Measurements from ENCODE around the gene SND1.

Gene SND1

DNA sequence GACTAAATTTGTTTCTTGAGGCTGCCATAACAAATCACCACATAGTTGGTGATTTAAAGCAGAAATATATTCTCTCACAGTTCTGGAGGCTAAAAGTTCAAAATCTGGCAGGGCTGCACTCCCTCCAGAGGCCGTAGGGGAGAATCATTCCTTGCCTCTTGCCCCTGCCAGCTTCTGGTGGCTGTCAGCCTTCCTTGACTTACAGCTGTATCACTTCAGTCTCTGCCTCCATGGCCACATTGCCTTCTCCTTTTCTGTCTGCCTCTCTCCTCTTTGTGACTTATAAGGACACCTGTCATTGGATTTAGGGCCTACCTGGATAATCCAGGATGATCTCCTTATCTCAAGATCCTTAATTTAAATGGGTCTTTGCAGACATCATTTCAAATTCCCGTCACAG lies 385.1 kb downstream of the SND1 start:
- Histone ChIP-seq H3K4me1 (ENCODE audit: control insufficient read depth, insufficient read depth, low read length) (peaks cover 6% of the 10 kb centered on the region), H3K36me3 (ENCODE audit: control insufficient read depth in 2 of 2, insufficient read depth in 1 of 2, low read length in 2 of 2) (no peaks in the 10 kb centered on the region), H3K27ac (ENCODE audit: extremely low read depth, low read depth, low read length) (no peak overlapping the region), H3K9me3 (ENCODE audit: control insufficient read depth, insufficient read depth, low read depth, low read length) (no peaks in the 10 kb centered on the region), H3K4me3 (ENCODE audit: low read depth, low read length) (no peak overlapping the region)
- TF ChIP-seq, protein P1, sequence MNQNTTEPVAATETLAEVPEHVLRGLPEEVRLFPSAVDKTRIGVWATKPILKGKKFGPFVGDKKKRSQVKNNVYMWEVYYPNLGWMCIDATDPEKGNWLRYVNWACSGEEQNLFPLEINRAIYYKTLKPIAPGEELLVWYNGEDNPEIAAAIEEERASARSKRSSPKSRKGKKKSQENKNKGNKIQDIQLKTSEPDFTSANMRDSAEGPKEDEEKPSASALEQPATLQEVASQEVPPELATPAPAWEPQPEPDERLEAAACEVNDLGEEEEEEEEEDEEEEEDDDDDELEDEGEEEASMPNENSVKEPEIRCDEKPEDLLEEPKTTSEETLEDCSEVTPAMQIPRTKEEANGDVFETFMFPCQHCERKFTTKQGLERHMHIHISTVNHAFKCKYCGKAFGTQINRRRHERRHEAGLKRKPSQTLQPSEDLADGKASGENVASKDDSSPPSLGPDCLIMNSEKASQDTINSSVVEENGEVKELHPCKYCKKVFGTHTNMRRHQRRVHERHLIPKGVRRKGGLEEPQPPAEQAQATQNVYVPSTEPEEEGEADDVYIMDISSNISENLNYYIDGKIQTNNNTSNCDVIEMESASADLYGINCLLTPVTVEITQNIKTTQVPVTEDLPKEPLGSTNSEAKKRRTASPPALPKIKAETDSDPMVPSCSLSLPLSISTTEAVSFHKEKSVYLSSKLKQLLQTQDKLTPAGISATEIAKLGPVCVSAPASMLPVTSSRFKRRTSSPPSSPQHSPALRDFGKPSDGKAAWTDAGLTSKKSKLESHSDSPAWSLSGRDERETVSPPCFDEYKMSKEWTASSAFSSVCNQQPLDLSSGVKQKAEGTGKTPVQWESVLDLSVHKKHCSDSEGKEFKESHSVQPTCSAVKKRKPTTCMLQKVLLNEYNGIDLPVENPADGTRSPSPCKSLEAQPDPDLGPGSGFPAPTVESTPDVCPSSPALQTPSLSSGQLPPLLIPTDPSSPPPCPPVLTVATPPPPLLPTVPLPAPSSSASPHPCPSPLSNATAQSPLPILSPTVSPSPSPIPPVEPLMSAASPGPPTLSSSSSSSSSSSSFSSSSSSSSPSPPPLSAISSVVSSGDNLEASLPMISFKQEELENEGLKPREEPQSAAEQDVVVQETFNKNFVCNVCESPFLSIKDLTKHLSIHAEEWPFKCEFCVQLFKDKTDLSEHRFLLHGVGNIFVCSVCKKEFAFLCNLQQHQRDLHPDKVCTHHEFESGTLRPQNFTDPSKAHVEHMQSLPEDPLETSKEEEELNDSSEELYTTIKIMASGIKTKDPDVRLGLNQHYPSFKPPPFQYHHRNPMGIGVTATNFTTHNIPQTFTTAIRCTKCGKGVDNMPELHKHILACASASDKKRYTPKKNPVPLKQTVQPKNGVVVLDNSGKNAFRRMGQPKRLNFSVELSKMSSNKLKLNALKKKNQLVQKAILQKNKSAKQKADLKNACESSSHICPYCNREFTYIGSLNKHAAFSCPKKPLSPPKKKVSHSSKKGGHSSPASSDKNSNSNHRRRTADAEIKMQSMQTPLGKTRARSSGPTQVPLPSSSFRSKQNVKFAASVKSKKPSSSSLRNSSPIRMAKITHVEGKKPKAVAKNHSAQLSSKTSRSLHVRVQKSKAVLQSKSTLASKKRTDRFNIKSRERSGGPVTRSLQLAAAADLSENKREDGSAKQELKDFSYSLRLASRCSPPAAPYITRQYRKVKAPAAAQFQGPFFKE (tag by site-specific recombination; IDR thresholded peaks at IDR 0.05; ENCODE audit: borderline replicate concordance), result no peak
- TF ChIP-seq ZNF791 (tag by site-specific recombination; IDR thresholded peaks at IDR 0.05), result no peak
- CTCF ChIA-PET, result interaction anchor here (0.6 to 6.2 kb wide), 4 partner anchors 10 to 172 kb away, joined by 3 to 69 read pairs (median 6); no protein-coding TSS in a partner anchor
- POLR2A ChIA-PET, result no interaction called here

DNA sequence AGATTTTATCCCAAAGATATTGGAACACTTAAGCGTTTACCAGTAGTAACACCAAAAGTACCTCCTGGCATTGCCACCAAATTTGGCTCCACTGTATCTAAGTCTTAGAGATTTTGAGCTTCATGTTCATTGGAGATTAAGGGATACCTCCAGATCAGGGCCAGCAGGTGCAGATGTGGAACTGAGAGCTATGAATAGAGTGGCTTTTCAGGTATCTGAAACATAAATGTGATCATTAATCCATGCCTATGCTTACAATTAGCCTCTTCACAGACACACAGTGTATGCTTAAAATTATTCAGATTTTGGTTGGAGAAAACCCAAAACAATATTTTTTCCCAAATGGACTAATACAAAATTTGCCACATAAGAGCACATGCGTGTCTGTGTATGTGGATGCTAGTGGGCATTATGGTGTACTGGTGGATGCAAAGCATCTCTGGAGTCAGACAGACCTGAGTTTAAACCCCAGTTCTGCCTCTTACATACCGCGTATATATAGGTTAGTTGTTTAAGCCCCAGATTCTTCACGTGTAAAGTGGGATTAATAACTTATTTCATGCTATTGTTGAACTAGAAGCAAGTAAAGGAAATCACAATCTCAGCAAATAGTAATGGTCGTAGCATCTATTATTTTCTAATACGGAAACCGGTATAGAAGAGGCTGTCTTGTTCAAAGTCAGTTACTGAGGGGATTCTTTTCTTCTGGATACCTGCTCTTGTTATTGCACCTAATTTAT lies 386.1 kb downstream of the SND1 start:
- ChIA-PET POLR2A (no interaction called here), CTCF (interaction anchor here (0.7 to 6.2 kb wide), 3 partner anchors 9 to 171 kb away, joined by 3 to 69 read pairs (median 5); no protein-coding TSS in a partner anchor)
- Histone ChIP-seq H3K36me3 (ENCODE audit: control insufficient read depth in 2 of 2, insufficient read depth in 1 of 2, low read length in 2 of 2) (no peaks in the 10 kb centered on the region), H3K27ac (ENCODE audit: extremely low read depth, low read depth, low read length) (no peak overlapping the region), H3K4me1 (ENCODE audit: control insufficient read depth, insufficient read depth, low read length) (peaks cover 6% of the 10 kb centered on the region), H3K4me3 (ENCODE audit: low read depth, low read length) (no peak overlapping the region), H3K9me3 (ENCODE audit: control insufficient read depth, insufficient read depth, low read depth, low read length) (no peaks in the 10 kb centered on the region)
- no peak for TF ChIP-seq ZNF777 (tag by site-specific recombination; IDR thresholded peaks at IDR 0.05; ENCODE audit: borderline replicate concordance)

DNA sequence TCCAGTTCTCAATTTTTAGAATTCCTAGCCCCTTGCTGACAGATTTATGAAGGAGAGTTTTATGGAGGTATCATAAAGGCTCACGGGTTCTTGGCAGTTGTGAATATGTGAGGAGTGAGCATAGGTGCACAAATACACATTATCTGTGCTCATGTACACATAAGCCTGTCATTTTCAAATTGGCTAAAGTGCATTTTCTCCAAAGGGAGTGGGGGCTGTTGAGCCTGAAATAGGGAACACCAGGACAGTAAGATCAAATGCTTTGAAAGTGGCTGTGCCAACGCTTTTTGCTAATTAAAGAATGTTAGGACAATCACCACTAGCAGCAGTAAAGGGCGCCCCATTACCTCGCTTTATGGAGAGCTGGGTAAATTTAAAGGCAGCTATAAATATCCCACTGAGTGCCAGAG lies 387.6 kb downstream of the SND1 start:
- no peak overlapping the region for H3K27ac ChIP-seq (ENCODE audit: extremely low read depth, low read depth, low read length)
- H3K4me3 ChIP-seq (ENCODE audit: low read depth, low read length), result no peak overlapping the region
- no peaks in the 10 kb centered on the region for H3K9me3 ChIP-seq (ENCODE audit: control insufficient read depth, insufficient read depth, low read depth, low read length)
- CTCF ChIA-PET, result interaction anchor here (3.7 kb wide), 1 partner anchor 170 kb away, joined by 19 read pairs; no protein-coding TSS in a partner anchor
- no peaks in the 10 kb centered on the region for H3K36me3 ChIP-seq (ENCODE audit: control insufficient read depth in 2 of 2, insufficient read depth in 1 of 2, low read length in 2 of 2)
- peaks cover 6% of the 10 kb centered on the region for H3K4me1 ChIP-seq (ENCODE audit: control insufficient read depth, insufficient read depth, low read length)
- POLR2A ChIA-PET, result interaction anchor here (0.6 kb wide), 1 partner anchor 9 kb away, joined by 3 read pairs; the partner anchor contains the start of gene LRRC4
- TF ChIP-seq, protein P2, sequence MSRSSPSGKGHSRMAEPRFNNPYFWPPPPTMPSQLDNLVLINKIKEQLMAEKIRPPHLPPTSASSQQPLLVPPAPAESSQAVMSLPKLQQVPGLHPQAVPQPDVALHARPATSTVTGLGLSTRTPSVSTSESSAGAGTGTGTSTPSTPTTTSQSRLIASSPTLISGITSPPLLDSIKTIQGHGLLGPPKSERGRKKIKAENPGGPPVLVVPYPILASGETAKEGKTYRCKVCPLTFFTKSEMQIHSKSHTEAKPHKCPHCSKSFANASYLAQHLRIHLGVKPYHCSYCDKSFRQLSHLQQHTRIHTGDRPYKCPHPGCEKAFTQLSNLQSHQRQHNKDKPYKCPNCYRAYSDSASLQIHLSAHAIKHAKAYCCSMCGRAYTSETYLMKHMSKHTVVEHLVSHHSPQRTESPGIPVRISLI (tag by site-specific recombination; IDR thresholded peaks at IDR 0.05), result no peak
- TF ChIP-seq WT1 (tag by site-specific recombination; IDR thresholded peaks at IDR 0.05), result peak; percentile 91
- TF ChIP-seq ZNF561 (tag by site-specific recombination; IDR thresholded peaks at IDR 0.05; ENCODE audit: borderline replicate concordance), result 0 out of 2 replicates have a peak, but pooled peaks have one; percentile 36
- TF ChIP-seq OVOL3 (tag by site-specific recombination; IDR thresholded peaks at IDR 0.05), result 0 out of 2 replicates have a peak, but pooled peaks have one; percentile 23
- TF ChIP-seq ZNF138 (tag by site-specific recombination; IDR thresholded peaks at IDR 0.05; ENCODE audit: borderline replicate concordance), result no peak
- TF ChIP-seq ZNF510 (tag by site-specific recombination; IDR thresholded peaks at IDR 0.05; ENCODE audit: insufficient replicate concordance), result no peak
- TF ChIP-seq, protein P3, sequence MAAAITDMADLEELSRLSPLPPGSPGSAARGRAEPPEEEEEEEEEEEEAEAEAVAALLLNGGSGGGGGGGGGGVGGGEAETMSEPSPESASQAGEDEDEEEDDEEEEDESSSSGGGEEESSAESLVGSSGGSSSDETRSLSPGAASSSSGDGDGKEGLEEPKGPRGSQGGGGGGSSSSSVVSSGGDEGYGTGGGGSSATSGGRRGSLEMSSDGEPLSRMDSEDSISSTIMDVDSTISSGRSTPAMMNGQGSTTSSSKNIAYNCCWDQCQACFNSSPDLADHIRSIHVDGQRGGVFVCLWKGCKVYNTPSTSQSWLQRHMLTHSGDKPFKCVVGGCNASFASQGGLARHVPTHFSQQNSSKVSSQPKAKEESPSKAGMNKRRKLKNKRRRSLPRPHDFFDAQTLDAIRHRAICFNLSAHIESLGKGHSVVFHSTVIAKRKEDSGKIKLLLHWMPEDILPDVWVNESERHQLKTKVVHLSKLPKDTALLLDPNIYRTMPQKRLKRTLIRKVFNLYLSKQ (tag by site-specific recombination; IDR thresholded peaks at IDR 0.05; ENCODE audit: borderline replicate concordance), result no peak
- TF ChIP-seq ZNF248 (tag by site-specific recombination; IDR thresholded peaks at IDR 0.05), result no peak
- TF ChIP-seq ZNF175 (tag by site-specific recombination; IDR thresholded peaks at IDR 0.05), result no peak
- TF ChIP-seq FEZF1 (tag by site-specific recombination; IDR thresholded peaks at IDR 0.05), result peak; percentile 85
- TF ChIP-seq ZNF426 (tag by site-specific recombination; IDR thresholded peaks at IDR 0.05), result no peak
- no peak for TF ChIP-seq KLF16 (tag by site-specific recombination; IDR thresholded peaks at IDR 0.05)
- no peak for TF ChIP-seq ZNF76 (tag by site-specific recombination; IDR thresholded peaks at IDR 0.05; ENCODE audit: borderline replicate concordance, low read depth)
- TF ChIP-seq ZNF501 (tag by site-specific recombination; IDR thresholded peaks at IDR 0.05), result peak; percentile 23; the same call in 1 of the 2 replicates
- TF ChIP-seq, protein P4, sequence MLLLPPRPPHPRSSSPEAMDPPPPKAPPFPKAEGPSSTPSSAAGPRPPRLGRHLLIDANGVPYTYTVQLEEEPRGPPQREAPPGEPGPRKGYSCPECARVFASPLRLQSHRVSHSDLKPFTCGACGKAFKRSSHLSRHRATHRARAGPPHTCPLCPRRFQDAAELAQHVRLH (tag by site-specific recombination; IDR thresholded peaks at IDR 0.05), result peak; percentile 77
- 0 out of 2 replicates have a peak, but pooled peaks have one; percentile 11 for TF ChIP-seq ZNF423 (tag by site-specific recombination; IDR thresholded peaks at IDR 0.05)
- no peak for TF ChIP-seq ZSCAN16 (tag by site-specific recombination; IDR thresholded peaks at IDR 0.05)
- peak; percentile 82 for TF ChIP-seq ZIC2 (tag by site-specific recombination; IDR thresholded peaks at IDR 0.05)
- TF ChIP-seq ZNF133 (tag by site-specific recombination; IDR thresholded peaks at IDR 0.05), result no peak
